ENCODE results near the gene SLC35G1.

The SLC35G1 gene

GRCh38 chr10:93879273-93879672 is 14.5 kb upstream of the SLC35G1 start:
- no peak for TF ChIP-seq CTCF (IDR thresholded peaks at IDR 0.05; ENCODE audit: insufficient read depth, low read depth, low read length, missing control alignments)
- H3K4me3 ChIP-seq (ENCODE audit: low read length), result no peak overlapping the region
- DNase-seq (ENCODE audit: low read depth), result no peak

- peak overlapping the region; percentile 57 for H3K4me3 ChIP-seq (ENCODE audit: low read length)
- no peak for TF ChIP-seq CTCF (IDR thresholded peaks at IDR 0.05; ENCODE audit: insufficient read depth, low read depth, low read length, missing control alignments)
- no peak for DNase-seq (ENCODE audit: low read depth)
Observed at GRCh38 chr10:93894516-93895378, 969 bp downstream of the SLC35G1 start.

GRCh38 chr10:93897070-93897780 is 3.4 kb downstream of the SLC35G1 start:
- no peak for TF ChIP-seq CTCF (IDR thresholded peaks at IDR 0.05; ENCODE audit: insufficient read depth, low read depth, low read length, missing control alignments)
- no peak for DNase-seq (ENCODE audit: low read depth)
- no peak overlapping the region for H3K4me3 ChIP-seq (ENCODE audit: low read length)

- no peak for TF ChIP-seq CTCF (IDR thresholded peaks at IDR 0.05; ENCODE audit: insufficient read depth, low read depth, low read length, missing control alignments)
- H3K4me3 ChIP-seq (ENCODE audit: low read length), result no peak overlapping the region
- no peak for DNase-seq (ENCODE audit: low read depth)
Observed at GRCh38 chr10:93899109-93899508, 5.3 kb downstream of the SLC35G1 start.

GRCh38 chr10:93903051-93903450 is 9.3 kb downstream of the SLC35G1 start:
- DNase-seq (ENCODE audit: low read depth), result no peak
- H3K4me3 ChIP-seq (ENCODE audit: low read length), result no peak overlapping the region
- no peak for TF ChIP-seq CTCF (IDR thresholded peaks at IDR 0.05; ENCODE audit: insufficient read depth, low read depth, low read length, missing control alignments)

GRCh38 chr10:93904901-93905300 is 11.1 kb downstream of the SLC35G1 start:
- H3K4me3 ChIP-seq (ENCODE audit: low read length), result no peak overlapping the region
- DNase-seq (ENCODE audit: low read depth), result no peak
- no peak for TF ChIP-seq CTCF (IDR thresholded peaks at IDR 0.05; ENCODE audit: insufficient read depth, low read depth, low read length, missing control alignments)
